HepG2 (cell line): ENCODE results near the gene GPR65. TPM values are rescaled to one million over a fixed set of nuclear protein-coding genes. Genes with fewer than 3 reads are reported as not detected.

Experiments used
- ARID2 ChIP-seq: sonication (generic); formaldehyde crosslinking; IDR thresholded peaks from 2 replicates; pipeline ENCODE4 v1.8.1; 2022; ENCODE audit warnings: mild to moderate bottlenecking, missing genetic modification reagents, borderline replicate concordance
- CBX1 ChIP-seq: IDR thresholded peaks from one replicate; pipeline ENCODE4 v1.6.1; 2016; ENCODE audit warnings: antibody characterized with exemption, low read depth
- CCDC6 ChIP-seq: sonication (generic); formaldehyde crosslinking; IDR thresholded peaks from 2 replicates; pipeline ENCODE4 v1.8.1; 2022; ENCODE audit warnings: mild to moderate bottlenecking, missing genetic modification reagents, moderate library complexity
- CHD2 ChIP-seq: IDR thresholded peaks from 2 replicates; pipeline ENCODE4 v1.6.1; 2011; ENCODE audit warnings: low read depth, low read length, improper control_type of control experiment
- JARID2 ChIP-seq: sonication (generic); formaldehyde crosslinking; IDR thresholded peaks from 2 replicates; pipeline ENCODE4 v1.8.1; 2023; ENCODE audit warnings: missing genetic modification reagents, inconsistent platforms; ENCODE audit not compliant: insufficient replicate concordance
- KLF16 ChIP-seq, 2 experiments: sonication (generic) in 1 of 2; formaldehyde crosslinking in 1 of 2; IDR thresholded peaks; 2 replicates each; pipeline versions ENCODE4 v1.6.1 to v1.8.0; 2016 to 2023; ENCODE audit warnings: missing genetic modification reagents in 2 of 2, missing compliant biosample characterization in 1 of 2
- MAFF ChIP-seq: IDR thresholded peaks from 2 replicates; pipeline ENCODE4 v1.6.1; 2011; ENCODE audit warnings: low read depth, low read length, improper control_type of control experiment
- MATR3 ChIP-seq: sonication (generic); formaldehyde crosslinking; IDR thresholded peaks from 2 replicates; pipeline ENCODE4 v1.4.0; 2020; ENCODE audit warnings: missing genetic modification reagents
- RXRA ChIP-seq: sonication (generic); formaldehyde crosslinking; IDR thresholded peaks from 2 replicates; pipeline ENCODE4 v1.5.1; 2020; ENCODE audit warnings: missing genetic modification reagents
- SOX13 ChIP-seq, 3 experiments: fragments of 450-650 bp in 1 of 3; sonication (generic) in 1 of 3; formaldehyde crosslinking in 1 of 3; IDR thresholded peaks in 2 of 3; conservative IDR thresholded peaks in 1 of 3; 2 replicates each; pipeline versions ENCODE4 v1.5.0 to v1.6.1; 2016 to 2020; ENCODE audit warnings: antibody characterized with exemption in 1 of 3, mild to moderate bottlenecking in 1 of 3, missing compliant biosample characterization in 1 of 3, missing genetic modification reagents in 1 of 3, moderate library complexity in 1 of 3
- TCF7L2 ChIP-seq: IDR thresholded peaks from 2 replicates; pipeline ENCODE4 v1.6.1; 2011; ENCODE audit warnings: mild to moderate bottlenecking, low read depth, low read length, moderate library complexity
- ZBTB26 ChIP-seq: IDR thresholded peaks from 2 replicates; pipeline ENCODE4 v1.6.1; 2016; ENCODE audit warnings: missing compliant biosample characterization, missing genetic modification reagents, borderline replicate concordance
- ZBTB33 ChIP-seq: sonication (generic); formaldehyde crosslinking; IDR thresholded peaks from 2 replicates; pipeline ENCODE4 v1.4.0; 2020; ENCODE audit warnings: missing genetic modification reagents
- ZNF235 ChIP-seq: sonication (generic); formaldehyde crosslinking; IDR thresholded peaks from 2 replicates; pipeline ENCODE4 v1.8.1; 2023; ENCODE audit warnings: mild to moderate bottlenecking, missing genetic modification reagents, borderline replicate concordance
- ZNF317 ChIP-seq: sonication (generic); formaldehyde crosslinking; IDR thresholded peaks from 2 replicates; pipeline ENCODE4 v1.5.0; 2020; ENCODE audit warnings: mild to moderate bottlenecking, missing genetic modification reagents
- ZNF572 ChIP-seq: sonication (generic); formaldehyde crosslinking; IDR thresholded peaks from 2 replicates; pipeline ENCODE4 v1.5.1; 2020; ENCODE audit warnings: mild to moderate bottlenecking, missing genetic modification reagents
- polyA plus RNA-seq, 8 experiments: library from polyadenylated mRNA; depleted of rRNA in 3 of 8; stranded (reverse) in 7 of 8; unstranded in 1 of 8; fragments of >200 nt; fragmentation: Illumina TruSeq in 4 of 8; extraction: Trizol in 4 of 8; gene quantifications; 2 replicates each; pipeline versions ENCODE4 v1.2.1 to v1.2.3, GENCODE V29; 2011 to 2016; ENCODE audit warnings: low read depth in 4 of 8, missing spikeins in 1 of 8, mixed read lengths in 1 of 8; ENCODE audit not compliant: insufficient read depth in 1 of 8
- total RNA-seq, 5 experiments: library from RNA; depleted of rRNA; stranded (reverse); fragments of >200 nt; fragmentation: Illumina TruSeq; extraction: Trizol; gene quantifications; 2 replicates each; pipeline ENCODE4 v1.2.3, GENCODE V29; 2016; ENCODE audit warnings: low read depth in 1 of 5
- TF ChIP-seq, protein P1 (sequence below): sonication (generic); formaldehyde crosslinking; IDR thresholded peaks from 2 replicates; pipeline ENCODE4 v1.4.0; 2020; ENCODE audit warnings: missing genetic modification reagents
- TF ChIP-seq, protein P2 (sequence below): sonication (generic); formaldehyde crosslinking; IDR thresholded peaks from 2 replicates; pipeline ENCODE4 v1.4.0; 2020; ENCODE audit warnings: missing genetic modification reagents, borderline replicate concordance

Gene GPR65
- total and polyA plus RNA-seq, 2 of the 13 experiments (the other 11 are each of a cell fraction or from before 2014, with no cell fraction given), result not detected

- TF ChIP-seq ZNF317 (CRISPR knock-in tag) (no peak), MAFF (0 out of 2 replicates have a peak, but pooled peaks have one; percentile 22), MATR3 (no peak), KLF16 (CRISPR knock-in tag; IDR thresholded peaks at IDR 0.05) (peak in 1 of 2 experiments; percentile 59; a peak in 2 of 4 replicates), JARID2 (no peak), RXRA (peak; percentile 68; the same call in 1 of the 2 replicates), CHD2 (no peak), TCF7L2 (no peak), ZNF572 (CRISPR knock-in tag) (no peak), SOX13 (IDR thresholded peaks at IDR 0.05) (peak; percentile 80), SOX13 (CRISPR knock-in tag; conservative IDR thresholded peaks at IDR 0.05 in 1 of 2, IDR thresholded peaks at IDR 0.05 in 1 of 2) (peak in 1 of 2 experiments; percentile 95; a peak in 2 of 4 replicates), CCDC6 (CRISPR knock-in tag) (0 out of 2 replicates have a peak, but pooled peaks have one; percentile 41), ZNF235 (CRISPR knock-in tag) (no peak), ZBTB33 (peak; percentile 51; the same call in 1 of the 2 replicates), ARID2 (CRISPR knock-in tag) (no peak), ZBTB26 (CRISPR knock-in tag) (no peak), CBX1 (no peak)
- TF ChIP-seq, protein P1, sequence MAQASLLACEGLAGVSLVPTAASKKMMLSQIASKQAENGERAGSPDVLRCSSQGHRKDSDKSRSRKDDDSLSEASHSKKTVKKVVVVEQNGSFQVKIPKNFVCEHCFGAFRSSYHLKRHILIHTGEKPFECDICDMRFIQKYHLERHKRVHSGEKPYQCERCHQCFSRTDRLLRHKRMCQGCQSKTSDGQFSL (CRISPR knock-in tag), result no peak
- TF ChIP-seq, protein P2, sequence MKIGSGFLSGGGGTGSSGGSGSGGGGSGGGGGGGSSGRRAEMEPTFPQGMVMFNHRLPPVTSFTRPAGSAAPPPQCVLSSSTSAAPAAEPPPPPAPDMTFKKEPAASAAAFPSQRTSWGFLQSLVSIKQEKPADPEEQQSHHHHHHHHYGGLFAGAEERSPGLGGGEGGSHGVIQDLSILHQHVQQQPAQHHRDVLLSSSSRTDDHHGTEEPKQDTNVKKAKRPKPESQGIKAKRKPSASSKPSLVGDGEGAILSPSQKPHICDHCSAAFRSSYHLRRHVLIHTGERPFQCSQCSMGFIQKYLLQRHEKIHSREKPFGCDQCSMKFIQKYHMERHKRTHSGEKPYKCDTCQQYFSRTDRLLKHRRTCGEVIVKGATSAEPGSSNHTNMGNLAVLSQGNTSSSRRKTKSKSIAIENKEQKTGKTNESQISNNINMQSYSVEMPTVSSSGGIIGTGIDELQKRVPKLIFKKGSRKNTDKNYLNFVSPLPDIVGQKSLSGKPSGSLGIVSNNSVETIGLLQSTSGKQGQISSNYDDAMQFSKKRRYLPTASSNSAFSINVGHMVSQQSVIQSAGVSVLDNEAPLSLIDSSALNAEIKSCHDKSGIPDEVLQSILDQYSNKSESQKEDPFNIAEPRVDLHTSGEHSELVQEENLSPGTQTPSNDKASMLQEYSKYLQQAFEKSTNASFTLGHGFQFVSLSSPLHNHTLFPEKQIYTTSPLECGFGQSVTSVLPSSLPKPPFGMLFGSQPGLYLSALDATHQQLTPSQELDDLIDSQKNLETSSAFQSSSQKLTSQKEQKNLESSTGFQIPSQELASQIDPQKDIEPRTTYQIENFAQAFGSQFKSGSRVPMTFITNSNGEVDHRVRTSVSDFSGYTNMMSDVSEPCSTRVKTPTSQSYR, result peak; percentile 59; the same call in 1 of the 2 replicates
Measured at GRCh38 chr14:88043529-88044443, 38.9 kb downstream of the GPR65 start (continued).
